ENCODE measurements around the gene ZNF33A. TPM values are rescaled to one million over a fixed set of nuclear protein-coding genes. Genes with fewer than 3 reads are reported as not detected.
"Not testable (repeated sequence)": the region's sequence is repeated elsewhere in the genome, so short reads cannot be mapped to it uniquely, and the experiment has no call there.

ZNF33A gene
- total RNA-seq, 1 experiment from 2014 or later, result 36.3 TPM

DNA sequence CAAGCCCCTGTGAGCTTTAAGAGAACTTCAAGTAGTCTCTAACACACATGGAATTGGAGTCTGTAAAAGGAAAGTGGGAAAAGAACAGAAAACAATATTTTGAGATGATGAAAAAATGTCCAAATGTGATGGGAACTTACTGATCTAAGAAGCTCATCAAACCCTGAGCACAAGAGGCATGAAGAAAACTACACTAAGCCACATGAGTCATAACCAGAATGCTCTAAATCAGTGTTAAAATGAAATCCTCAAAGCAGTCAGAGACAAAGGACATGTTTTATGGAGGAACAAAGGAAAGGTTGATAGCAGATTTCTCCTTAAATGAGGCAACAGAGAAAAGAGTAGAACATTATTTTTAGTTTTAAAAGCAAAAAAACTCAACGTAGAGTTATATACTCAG is 37.2 kb downstream of the ZNF33A start:
- H3K4me3 ChIP-seq (ENCODE audit: low read depth, low read length), result no peak overlapping the region
- Mint-ChIP-seq H3K9me3 (ENCODE audit: unreplicated experiment) (peaks cover 21% of the 10 kb centered on the region), H3K4me1 (ENCODE audit: low read depth, unreplicated experiment) (no peaks in the 10 kb centered on the region), H3K27me3 (ENCODE audit: insufficient read depth, unreplicated experiment) (no peaks in the 10 kb centered on the region), H3K27ac (ENCODE audit: unreplicated experiment) (no peak overlapping the region), H3K4me3 (ENCODE audit: unreplicated experiment) (no peak overlapping the region), H3K36me3 (ENCODE audit: insufficient read depth, unreplicated experiment) (peaks cover 44% of the 10 kb centered on the region)
- H3K4me1 ChIP-seq, result no peaks in the 10 kb centered on the region
- DNase-seq, result no peak
- no peaks in the 10 kb centered on the region for H3K27me3 ChIP-seq (replicated peaks; ENCODE audit: control insufficient read depth, insufficient read depth, low read length)
- ChIA-PET CTCF (no interaction called here), POLR2A (no interaction called here)
- intact Hi-C loops (cut with micrococcal nuclease; ENCODE audit: unreplicated experiment), result no loop called here
- H3K36me3 ChIP-seq (ENCODE audit: control insufficient read depth, insufficient read depth, low read length), result peaks cover 1% of the 10 kb centered on the region; the same call in 1 of the 2 replicates
- no TSS peak for BruUV-seq (replicated peaks)
- H3K9me3 ChIP-seq, result peaks cover 3% of the 10 kb centered on the region; the same call in 1 of the 2 replicates
- TF ChIP-seq, protein P1, sequence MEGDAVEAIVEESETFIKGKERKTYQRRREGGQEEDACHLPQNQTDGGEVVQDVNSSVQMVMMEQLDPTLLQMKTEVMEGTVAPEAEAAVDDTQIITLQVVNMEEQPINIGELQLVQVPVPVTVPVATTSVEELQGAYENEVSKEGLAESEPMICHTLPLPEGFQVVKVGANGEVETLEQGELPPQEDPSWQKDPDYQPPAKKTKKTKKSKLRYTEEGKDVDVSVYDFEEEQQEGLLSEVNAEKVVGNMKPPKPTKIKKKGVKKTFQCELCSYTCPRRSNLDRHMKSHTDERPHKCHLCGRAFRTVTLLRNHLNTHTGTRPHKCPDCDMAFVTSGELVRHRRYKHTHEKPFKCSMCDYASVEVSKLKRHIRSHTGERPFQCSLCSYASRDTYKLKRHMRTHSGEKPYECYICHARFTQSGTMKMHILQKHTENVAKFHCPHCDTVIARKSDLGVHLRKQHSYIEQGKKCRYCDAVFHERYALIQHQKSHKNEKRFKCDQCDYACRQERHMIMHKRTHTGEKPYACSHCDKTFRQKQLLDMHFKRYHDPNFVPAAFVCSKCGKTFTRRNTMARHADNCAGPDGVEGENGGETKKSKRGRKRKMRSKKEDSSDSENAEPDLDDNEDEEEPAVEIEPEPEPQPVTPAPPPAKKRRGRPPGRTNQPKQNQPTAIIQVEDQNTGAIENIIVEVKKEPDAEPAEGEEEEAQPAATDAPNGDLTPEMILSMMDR (IDR thresholded peaks at IDR 0.05; ENCODE audit: insufficient read depth in 1 of 2, low read depth in 1 of 2, low read length in 1 of 2, severe bottlenecking in 1 of 2, unreplicated experiment in 1 of 2), result no peak

DNA sequence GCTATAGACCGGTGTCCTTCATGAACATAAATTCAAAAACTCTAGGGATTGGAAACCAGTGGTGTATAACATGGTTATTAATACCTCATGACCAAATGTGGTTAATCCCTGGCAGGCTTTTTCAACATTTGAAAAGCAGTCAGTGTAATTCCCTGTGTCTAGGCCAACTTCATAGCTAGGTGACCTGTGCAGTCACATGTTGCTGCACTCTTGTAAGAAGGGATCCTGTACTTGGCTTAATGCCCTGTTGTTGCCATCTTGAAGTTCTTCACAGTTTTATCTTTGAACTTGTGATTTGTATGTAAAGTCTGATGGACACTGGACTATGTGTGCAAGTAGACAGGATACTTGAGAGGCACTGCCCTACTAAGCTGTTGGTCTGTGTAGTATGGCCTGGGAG is 39.7 kb downstream of the ZNF33A start:
- Histone ChIP-seq H3K27me3 (replicated peaks; ENCODE audit: control insufficient read depth, insufficient read depth, low read length) (no peaks in the 10 kb centered on the region), H3K4me3 (ENCODE audit: low read depth, low read length) (no peak overlapping the region), H3K36me3 (ENCODE audit: control insufficient read depth, insufficient read depth, low read length) (peaks cover 3% of the 10 kb centered on the region; the same call in 1 of the 2 replicates), H3K9me3 (peaks cover 12% of the 10 kb centered on the region), H3K4me1 (no peaks in the 10 kb centered on the region)
- no peak overlapping the region for H3K27ac Mint-ChIP-seq (ENCODE audit: unreplicated experiment)
- no peaks in the 10 kb centered on the region for H3K4me1 Mint-ChIP-seq (ENCODE audit: low read depth, unreplicated experiment)
- no peak for DNase-seq
- no peaks in the 10 kb centered on the region for H3K27me3 Mint-ChIP-seq (ENCODE audit: insufficient read depth, unreplicated experiment)
- CTCF ChIA-PET, result no interaction called here
- peaks cover 47% of the 10 kb centered on the region for H3K9me3 Mint-ChIP-seq (ENCODE audit: unreplicated experiment)
- intact Hi-C loops (cut with micrococcal nuclease; ENCODE audit: unreplicated experiment), result no loop called here
- no TSS peak for BruUV-seq (replicated peaks)
- TF ChIP-seq, protein P1 (IDR thresholded peaks at IDR 0.05; ENCODE audit: insufficient read depth in 1 of 2, low read depth in 1 of 2, low read length in 1 of 2, severe bottlenecking in 1 of 2, unreplicated experiment in 1 of 2), result no peak
- POLR2A ChIA-PET, result no interaction called here
- peaks cover 49% of the 10 kb centered on the region for H3K36me3 Mint-ChIP-seq (ENCODE audit: insufficient read depth, unreplicated experiment)
- H3K4me3 Mint-ChIP-seq (ENCODE audit: unreplicated experiment), result no peak overlapping the region

DNA sequence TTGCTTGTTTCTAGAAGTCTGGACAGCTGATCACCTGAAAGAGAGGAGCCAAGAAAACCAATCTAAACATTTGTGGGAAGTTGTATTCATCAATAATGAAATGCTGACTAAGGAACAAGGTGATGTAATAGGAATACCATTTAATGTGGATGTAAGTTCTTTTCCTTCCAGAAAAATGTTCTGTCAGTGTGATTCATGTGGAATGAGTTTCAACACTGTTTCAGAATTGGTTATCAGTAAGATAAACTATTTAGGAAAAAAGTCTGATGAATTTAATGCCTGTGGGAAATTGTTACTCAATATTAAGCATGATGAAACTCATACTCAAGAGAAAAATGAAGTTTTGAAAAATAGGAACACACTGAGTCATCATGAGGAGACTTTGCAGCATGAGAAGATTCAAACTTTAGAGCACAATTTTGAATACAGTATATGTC is 43.9 kb downstream of the ZNF33A start:
- Mint-ChIP-seq H3K27ac (ENCODE audit: unreplicated experiment) (no peak overlapping the region), H3K9me3 (ENCODE audit: unreplicated experiment) (peaks cover 64% of the 10 kb centered on the region), H3K36me3 (ENCODE audit: insufficient read depth, unreplicated experiment) (peaks cover 67% of the 10 kb centered on the region), H3K4me3 (ENCODE audit: unreplicated experiment) (no peak overlapping the region), H3K27me3 (ENCODE audit: insufficient read depth, unreplicated experiment) (no peaks in the 10 kb centered on the region), H3K4me1 (ENCODE audit: low read depth, unreplicated experiment) (no peaks in the 10 kb centered on the region)
- H3K4me3 ChIP-seq (ENCODE audit: low read depth, low read length), result no peak overlapping the region
- ChIA-PET POLR2A (no interaction called here), CTCF (no interaction called here)
- intact Hi-C loops (cut with micrococcal nuclease; ENCODE audit: unreplicated experiment), result no loop called here
- BruUV-seq (replicated peaks), result no TSS peak
- H3K9me3 ChIP-seq, result peaks cover 33% of the 10 kb centered on the region
- H3K27me3 ChIP-seq (replicated peaks; ENCODE audit: control insufficient read depth, insufficient read depth, low read length), result no peaks in the 10 kb centered on the region
- H3K36me3 ChIP-seq (ENCODE audit: control insufficient read depth, insufficient read depth, low read length), result peaks cover 9% of the 10 kb centered on the region
- no peak for DNase-seq
- TF ChIP-seq, protein P1 (IDR thresholded peaks at IDR 0.05; ENCODE audit: insufficient read depth in 1 of 2, low read depth in 1 of 2, low read length in 1 of 2, severe bottlenecking in 1 of 2, unreplicated experiment in 1 of 2), result no peak
- H3K4me1 ChIP-seq, result no peaks in the 10 kb centered on the region

DNA sequence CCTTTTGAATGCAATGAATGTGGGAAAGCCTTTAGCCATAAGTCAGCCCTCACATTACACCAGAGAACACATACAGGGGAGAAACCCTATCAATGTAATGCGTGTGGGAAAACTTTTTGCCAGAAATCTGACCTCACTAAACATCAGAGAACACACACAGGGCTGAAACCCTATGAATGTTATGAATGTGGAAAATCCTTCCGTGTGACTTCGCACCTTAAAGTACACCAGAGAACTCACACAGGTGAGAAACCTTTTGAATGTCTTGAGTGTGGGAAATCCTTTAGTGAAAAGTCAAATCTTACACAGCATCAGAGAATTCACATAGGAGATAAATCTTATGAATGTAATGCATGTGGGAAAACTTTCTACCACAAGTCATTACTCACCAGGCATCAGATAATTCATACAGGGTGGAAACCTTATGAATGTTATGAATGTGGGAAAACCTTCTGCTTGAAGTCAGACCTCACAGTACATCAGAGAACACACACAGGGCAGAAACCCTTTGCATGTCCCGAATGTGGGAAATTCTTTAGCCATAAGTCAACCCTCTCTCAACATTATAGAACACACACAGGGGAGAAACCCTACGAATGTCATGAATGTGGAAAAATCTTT is 44.9 kb downstream of the ZNF33A start:
- H3K4me1 ChIP-seq; H3K4me3 ChIP-seq (ENCODE audit: low read depth, low read length); H3K4me1 Mint-ChIP-seq (ENCODE audit: low read depth, unreplicated experiment); H3K36me3 ChIP-seq (ENCODE audit: control insufficient read depth, insufficient read depth, low read length); BruUV-seq (replicated peaks); H3K27me3 Mint-ChIP-seq (ENCODE audit: insufficient read depth, unreplicated experiment); intact Hi-C loops (cut with micrococcal nuclease; ENCODE audit: unreplicated experiment); H3K4me3 Mint-ChIP-seq (ENCODE audit: unreplicated experiment); CTCF ChIA-PET; H3K27me3 ChIP-seq (replicated peaks; ENCODE audit: control insufficient read depth, insufficient read depth, low read length); DNase-seq; H3K27ac Mint-ChIP-seq (ENCODE audit: unreplicated experiment); POLR2A ChIA-PET: not testable (repeated sequence)
- H3K9me3 Mint-ChIP-seq (ENCODE audit: unreplicated experiment), result peaks cover 59% of the 10 kb centered on the region
- peaks cover 33% of the 10 kb centered on the region for H3K9me3 ChIP-seq
- peaks cover 62% of the 10 kb centered on the region for H3K36me3 Mint-ChIP-seq (ENCODE audit: insufficient read depth, unreplicated experiment)

DNA sequence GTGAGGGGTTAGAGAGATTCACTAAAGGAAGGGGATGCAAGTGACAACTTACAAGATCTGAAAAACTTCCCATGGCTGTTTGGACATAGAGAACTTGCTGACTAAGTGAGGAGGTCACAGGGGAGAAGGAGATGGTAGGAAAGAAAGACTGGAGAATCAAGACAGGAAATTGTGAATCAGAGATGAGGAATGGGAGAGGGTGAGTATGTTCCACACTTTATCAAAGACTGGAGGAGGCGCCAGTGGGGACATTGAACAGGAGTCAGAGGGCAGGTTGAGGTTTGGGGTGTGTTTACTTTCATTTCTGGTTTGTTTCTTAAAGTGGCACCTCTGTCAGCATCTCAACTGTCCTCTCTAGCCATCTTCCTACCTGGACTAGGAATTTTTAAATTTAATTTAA is 59.2 kb downstream of the ZNF33A start:
- H3K4me3 Mint-ChIP-seq (ENCODE audit: unreplicated experiment); H3K36me3 ChIP-seq (ENCODE audit: control insufficient read depth, insufficient read depth, low read length); intact Hi-C loops (cut with micrococcal nuclease; ENCODE audit: unreplicated experiment); H3K27me3 Mint-ChIP-seq (ENCODE audit: insufficient read depth, unreplicated experiment); BruUV-seq (replicated peaks); H3K27me3 ChIP-seq (replicated peaks; ENCODE audit: control insufficient read depth, insufficient read depth, low read length); POLR2A ChIA-PET; H3K9me3 Mint-ChIP-seq (ENCODE audit: unreplicated experiment); H3K9me3 ChIP-seq; CTCF ChIA-PET; H3K27ac Mint-ChIP-seq (ENCODE audit: unreplicated experiment); DNase-seq; H3K4me1 Mint-ChIP-seq (ENCODE audit: low read depth, unreplicated experiment); H3K36me3 Mint-ChIP-seq (ENCODE audit: insufficient read depth, unreplicated experiment); H3K4me3 ChIP-seq (ENCODE audit: low read depth, low read length); H3K4me1 ChIP-seq: not testable (repeated sequence)
